Astrocyte of the spinal cord (primary cell): ENCODE measurements around the gene AARS1.
"Not testable (repeated sequence)": the region's sequence is repeated elsewhere in the genome, so short reads cannot be mapped to it uniquely, and the experiment has no call there.

Experiments used
- DNase-seq: peaks from one replicate; pipeline ENCODE4 v3.0.0; 2011; ENCODE audit warnings: low read depth, low spot score
- H3K4me3 ChIP-seq: 2 replicates; pipeline ENCODE4 v1.5.1; 2011; ENCODE audit warnings: low read depth, mild to moderate bottlenecking, low read length, moderate library complexity
- in situ Hi-C: cut with HindIII; loops from 2 replicates; pipeline ENCODE4 v1.10.0; 2017; ENCODE audit warnings: low sequenced_read_pairs
- TF ChIP-seq, protein P1 (sequence below): IDR thresholded peaks from 2 replicates; pipeline ENCODE4 v1.5.1; 2012; ENCODE audit warnings: low read depth, mild to moderate bottlenecking, low read length, inconsistent platforms

The AARS1 gene

DNA sequence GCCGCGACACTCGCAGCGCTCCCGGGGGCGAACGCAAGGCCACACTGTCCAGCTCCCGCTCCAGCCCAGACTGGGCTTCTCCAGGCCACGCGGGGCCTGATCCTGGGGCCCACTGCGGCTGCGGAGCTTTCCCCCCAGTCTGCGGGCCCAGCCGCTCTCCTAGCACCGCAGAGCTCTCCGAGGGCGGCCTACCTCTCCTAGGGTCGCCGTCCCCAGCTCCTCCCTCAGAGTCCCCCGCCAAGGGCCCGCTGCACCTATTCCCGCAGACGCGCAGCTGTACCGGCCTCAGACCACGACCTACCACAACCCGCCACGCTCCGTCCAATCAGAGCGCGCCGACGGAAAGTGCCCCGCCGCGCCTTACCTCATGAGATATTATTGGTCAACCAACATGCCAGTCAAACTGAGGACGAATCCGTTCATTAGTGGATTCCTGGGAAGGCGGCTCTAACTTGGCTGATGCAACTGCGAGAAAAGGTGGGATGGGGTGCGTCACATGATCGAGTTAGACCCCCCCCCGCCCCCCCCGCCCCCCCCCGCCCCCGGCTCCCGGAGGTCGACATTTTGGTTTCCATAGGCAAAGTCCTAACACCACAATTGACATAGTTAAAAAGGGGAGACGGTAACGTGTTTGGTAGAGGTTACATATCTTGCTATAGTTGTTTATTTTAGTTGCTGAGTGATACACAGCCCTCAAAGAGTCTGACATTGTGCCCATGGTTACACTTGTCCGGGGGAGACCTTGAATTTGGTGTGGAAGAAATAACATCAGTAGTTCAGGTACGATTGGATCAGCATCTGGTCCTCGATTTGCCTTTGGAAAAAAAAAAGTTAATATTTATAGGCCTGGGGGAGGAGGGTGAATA is at the start of gene AARS1:
Gene AARS1, minus strand, starts transcription at position 278 of the 866 bp plus-strand sequence. CDS start 6,743 bp downstream, outside the sequence.
- DNase-seq: peak; percentile 100
- TF ChIP-seq, protein P1, sequence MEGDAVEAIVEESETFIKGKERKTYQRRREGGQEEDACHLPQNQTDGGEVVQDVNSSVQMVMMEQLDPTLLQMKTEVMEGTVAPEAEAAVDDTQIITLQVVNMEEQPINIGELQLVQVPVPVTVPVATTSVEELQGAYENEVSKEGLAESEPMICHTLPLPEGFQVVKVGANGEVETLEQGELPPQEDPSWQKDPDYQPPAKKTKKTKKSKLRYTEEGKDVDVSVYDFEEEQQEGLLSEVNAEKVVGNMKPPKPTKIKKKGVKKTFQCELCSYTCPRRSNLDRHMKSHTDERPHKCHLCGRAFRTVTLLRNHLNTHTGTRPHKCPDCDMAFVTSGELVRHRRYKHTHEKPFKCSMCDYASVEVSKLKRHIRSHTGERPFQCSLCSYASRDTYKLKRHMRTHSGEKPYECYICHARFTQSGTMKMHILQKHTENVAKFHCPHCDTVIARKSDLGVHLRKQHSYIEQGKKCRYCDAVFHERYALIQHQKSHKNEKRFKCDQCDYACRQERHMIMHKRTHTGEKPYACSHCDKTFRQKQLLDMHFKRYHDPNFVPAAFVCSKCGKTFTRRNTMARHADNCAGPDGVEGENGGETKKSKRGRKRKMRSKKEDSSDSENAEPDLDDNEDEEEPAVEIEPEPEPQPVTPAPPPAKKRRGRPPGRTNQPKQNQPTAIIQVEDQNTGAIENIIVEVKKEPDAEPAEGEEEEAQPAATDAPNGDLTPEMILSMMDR: no peak
- in situ Hi-C loops: no loop called here
- peak within 1 kb of the TSS; percentile 91 for H3K4me3 ChIP-seq

DNA sequence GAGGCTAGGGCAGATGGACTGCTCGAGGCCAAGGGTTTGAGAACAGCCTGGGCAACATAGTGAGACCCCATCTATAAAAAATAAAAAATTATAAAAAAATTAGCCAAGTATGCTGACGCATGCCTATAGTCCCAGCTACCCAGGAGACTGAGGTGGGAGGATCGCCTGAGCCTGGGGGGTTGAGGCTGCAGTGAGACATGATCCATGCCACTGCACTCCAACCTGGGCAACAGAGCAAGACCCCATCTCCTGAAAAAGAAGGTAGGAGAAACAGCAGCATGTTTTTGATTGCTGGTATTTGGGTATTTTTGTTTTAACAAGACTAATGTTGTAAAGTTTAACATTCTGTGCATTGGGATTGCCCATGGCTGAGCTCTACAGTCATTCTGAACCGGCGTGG is 48.5 kb upstream of the AARS1 start:
- no peak overlapping the region for H3K4me3 ChIP-seq
- TF ChIP-seq, protein P1: no peak
- DNase-seq: no peak
- in situ Hi-C loops: no loop called here

DNA sequence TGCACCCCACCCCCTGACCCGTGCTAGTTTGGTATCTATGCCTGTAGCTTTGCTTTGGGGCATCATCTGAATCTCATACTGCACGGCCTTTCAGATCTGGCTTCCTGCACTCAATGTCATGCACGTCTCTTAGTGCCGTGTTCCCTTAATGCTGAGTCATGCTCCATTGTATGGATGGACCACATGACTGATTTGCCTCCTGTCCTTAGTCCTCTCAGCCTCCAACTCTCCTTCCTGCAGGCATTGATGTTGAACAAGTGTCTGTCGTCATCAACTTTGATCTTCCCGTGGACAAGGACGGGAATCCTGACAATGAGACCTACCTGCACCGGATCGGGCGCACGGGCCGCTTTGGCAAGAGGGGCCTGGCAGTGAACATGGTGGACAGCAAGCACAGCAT is 43.4 kb upstream of the AARS1 start:
- H3K4me3 ChIP-seq, in situ Hi-C loops, DNase-seq: not testable (repeated sequence)

DNA sequence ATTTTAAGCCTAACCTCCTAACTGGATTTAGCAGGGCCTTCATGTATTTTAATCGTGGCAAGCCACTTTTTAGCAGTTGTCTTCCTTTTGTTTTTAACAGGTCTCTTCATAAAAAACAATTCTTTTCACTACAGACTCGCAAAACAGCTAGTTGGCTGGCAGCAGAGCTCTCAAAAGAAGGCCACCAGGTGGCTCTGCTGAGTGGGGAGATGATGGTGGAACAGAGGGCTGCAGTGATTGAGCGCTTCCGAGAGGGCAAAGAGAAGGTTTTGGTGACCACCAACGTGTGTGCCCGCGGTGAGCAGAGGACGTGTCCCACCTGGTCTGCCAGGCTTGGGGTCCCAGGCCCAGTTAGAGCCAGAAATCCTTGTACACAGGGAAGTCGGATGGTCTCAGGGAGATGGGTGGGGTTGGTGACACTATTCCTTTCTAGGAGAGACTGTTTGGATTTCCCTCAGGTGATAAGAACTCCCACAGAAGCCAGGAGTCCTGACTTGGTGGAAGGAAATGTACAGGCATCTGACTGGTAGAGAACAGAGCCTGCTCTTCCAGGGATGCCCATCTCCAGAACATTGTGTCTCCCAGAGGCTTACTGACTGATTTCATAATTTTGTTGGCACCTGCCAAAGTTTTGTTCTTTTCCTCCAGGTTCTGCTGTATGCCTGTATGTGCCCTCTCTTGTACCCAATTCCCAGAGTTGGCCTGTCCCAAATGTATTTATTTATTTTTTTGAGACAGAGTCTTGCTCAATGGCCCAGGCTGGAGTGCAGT is 42.5 kb upstream of the AARS1 start:
- H3K4me3 ChIP-seq: no peak overlapping the region
- DNase-seq: no peak
- in situ Hi-C loops: no loop called here
- TF ChIP-seq, protein P1: peak; percentile 63

DNA sequence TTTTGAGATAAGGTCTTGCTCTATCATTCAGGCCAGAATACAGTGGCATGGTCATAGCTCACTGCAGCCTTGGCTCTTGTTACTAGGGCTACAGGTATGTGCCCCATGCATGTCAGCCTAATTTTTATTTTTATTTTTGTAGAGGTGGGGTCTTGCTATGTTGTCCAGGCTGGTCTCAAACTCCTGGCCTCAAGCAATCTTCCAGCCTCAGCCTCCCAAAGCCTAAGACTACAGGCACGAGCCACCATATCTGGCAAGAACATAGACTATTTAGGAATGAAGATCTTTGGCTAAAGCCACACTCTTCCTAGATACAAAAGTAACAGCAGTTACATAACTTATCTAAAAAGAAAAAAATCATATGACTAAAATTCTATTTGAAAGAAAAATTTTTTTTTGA is 41.8 kb upstream of the AARS1 start:
- no peak for DNase-seq
- TF ChIP-seq, protein P1: no peak
- H3K4me3 ChIP-seq: no peak overlapping the region
- in situ Hi-C loops: no loop called here

DNA sequence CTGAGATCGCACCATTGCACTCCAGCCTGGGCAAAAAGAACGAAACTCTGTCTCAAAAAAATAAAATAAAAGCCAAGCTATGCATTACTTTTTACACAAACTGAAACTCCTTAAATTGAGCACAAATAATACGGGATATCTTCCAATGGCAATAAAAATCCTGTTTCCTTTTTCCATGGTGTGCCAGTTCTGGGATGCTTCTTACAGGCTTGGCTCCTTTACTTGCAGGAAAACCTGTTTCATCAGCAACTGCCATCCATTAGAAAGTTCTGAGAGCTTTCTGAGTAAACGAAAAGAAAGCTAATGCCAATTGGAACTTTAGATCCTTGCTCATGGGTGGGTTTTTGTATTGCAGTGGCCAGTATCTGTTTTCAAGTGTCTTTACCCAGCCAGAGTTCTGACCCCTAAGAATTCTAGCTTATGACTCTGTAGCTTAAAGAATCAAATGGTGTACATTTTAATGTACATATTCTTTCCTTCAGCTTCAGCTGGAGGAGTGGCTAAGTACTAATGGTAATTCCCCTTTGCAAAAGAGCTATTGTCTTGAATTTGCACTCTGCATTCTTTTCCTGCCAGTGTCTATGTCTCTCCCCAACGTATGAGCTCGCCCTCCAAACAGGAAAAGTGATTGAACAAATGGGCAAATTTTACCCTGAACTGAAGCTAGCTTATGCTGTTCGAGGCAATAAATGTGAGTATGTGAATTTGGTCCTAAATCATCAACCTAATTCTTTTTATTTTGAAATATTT is 35.9 kb upstream of the AARS1 start:
- TF ChIP-seq, protein P1: no peak
- in situ Hi-C loops: no loop called here
- H3K4me3 ChIP-seq: no peak overlapping the region
- DNase-seq: no peak
